ENCODE results near the gene ZMIZ1.

Gene ZMIZ1

DNA sequence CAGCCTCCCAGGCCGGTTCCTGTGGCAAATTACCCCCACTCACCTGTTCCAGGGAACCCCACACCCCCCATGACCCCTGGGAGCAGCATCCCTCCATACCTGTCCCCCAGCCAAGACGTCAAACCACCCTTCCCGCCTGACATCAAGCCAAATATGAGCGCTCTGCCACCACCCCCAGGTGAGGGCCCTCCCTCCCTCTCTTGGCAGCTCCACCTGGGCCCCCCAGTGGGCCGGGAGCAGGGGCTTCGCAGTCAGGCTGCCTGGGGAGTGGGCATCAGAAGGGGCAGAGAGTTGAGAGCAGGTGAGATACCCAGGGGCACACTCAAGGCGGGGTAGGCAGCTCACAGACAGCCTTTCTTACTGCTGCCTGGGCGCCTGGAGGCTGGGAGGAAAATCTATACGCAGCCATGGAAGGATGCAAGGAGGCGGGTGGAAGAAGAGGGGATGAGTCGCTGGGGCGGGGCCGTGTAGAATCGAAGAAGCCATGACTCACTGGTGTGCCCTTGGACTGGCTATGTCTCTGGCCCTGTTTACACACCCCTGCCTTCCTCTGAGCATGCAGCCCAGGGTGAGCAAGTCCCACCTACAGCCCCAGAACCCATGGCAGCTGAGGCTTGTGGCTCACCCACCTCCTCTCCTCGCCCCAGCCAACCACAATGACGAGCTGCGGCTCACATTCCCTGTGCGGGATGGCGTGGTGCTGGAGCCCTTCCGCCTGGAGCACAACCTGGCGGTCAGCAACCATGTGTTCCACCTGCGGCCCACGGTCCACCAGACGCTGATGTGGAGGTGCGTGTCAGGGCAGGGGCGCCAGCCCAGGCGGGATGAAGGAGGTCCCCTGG is 229.9 kb downstream of the ZMIZ1 start:
- peak; percentile 77 for DNase-seq

DNA sequence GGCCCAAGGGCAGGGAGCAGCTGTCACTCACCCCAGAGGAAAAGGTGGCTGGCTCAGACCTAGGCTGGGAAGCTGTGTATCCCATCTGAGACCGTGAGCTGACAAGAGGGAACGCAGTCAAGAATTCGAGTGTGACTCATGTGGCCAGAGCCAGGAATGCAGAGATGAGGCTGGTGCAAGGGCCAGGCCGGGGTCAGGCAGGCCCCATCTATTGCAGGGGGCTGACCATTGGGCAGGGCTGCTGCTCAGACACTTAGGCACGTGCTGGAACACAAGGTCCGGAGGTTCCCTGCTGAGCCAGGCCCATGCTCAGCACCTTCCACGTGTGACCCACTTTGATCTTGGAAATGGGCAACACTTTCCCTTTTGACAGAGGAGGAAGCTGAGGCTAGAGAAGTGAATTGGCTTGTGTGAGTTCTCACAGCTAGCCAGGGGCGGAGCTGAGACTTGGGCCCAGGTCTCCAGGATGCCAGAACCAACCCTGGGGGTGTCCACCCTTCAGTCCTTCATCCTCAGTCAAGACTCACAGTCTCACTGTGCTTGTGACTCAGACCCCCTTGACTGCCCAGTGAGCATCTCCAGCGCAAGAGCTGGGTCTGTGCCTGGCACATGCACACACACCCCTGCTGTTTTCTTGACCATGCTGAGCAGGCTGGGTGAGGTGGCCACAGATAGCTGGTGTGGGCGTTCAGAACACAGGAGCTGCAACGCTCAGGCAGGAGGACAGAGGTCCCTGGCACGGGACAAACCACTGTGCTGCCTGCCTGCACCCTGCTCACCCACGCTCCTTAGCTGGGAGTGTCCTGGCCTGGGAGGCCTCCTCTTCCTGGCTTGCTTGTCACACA is 230.9 kb downstream of the ZMIZ1 start:
- no peak for DNase-seq

DNA sequence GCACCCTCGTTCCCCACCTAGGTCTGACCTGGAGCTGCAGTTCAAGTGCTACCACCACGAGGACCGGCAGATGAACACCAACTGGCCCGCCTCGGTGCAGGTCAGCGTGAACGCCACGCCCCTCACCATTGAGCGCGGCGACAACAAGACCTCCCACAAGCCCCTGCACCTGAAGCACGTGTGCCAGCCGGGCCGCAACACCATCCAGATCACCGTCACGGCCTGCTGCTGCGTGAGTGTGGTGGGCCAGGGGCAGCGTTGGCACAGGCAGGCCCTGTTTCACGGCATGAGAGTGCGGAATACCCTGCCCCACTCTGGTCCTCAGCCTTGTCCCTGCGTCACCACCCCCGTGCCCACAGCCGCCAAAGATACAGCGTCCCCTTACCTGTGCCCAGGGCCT is 231.9 kb downstream of the ZMIZ1 start:
- no peak for DNase-seq

DNA sequence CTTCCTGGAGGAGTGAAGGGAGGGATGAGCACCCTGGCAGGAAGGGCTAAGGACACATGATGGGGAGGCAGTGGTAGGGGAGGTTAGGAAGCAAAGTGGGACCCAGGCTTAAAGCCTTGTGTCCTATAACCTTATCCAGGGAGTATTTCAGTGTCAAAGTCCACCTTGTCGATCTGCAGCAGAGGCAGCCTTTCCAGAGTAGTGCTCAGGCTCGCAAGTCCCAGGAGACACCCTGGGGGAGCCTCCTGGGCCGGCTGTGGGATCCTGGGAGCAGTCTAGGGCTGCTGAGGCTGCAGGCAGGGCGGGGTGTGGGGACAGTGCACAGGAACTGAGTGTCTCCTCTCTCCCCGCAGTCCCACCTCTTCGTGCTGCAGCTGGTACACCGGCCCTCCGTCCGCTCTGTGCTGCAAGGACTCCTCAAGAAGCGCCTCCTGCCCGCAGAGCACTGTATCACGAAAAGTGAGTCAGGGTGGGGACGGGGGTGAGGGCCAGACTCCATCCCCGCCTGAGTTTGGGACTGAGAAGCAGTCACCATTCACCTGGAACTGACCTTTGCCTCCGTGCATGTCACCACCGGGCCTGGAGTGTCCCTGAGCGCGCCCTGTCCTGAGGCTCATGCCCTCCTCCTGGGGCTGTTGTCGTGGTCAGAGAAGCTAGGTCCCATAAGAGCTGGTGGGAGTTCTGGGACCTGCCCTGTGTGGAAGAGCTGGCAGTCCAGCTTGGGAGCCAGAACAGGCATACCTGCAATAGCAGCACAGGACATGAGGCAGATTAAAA is 233.2 kb downstream of the ZMIZ1 start:
- DNase-seq: no peak

DNA sequence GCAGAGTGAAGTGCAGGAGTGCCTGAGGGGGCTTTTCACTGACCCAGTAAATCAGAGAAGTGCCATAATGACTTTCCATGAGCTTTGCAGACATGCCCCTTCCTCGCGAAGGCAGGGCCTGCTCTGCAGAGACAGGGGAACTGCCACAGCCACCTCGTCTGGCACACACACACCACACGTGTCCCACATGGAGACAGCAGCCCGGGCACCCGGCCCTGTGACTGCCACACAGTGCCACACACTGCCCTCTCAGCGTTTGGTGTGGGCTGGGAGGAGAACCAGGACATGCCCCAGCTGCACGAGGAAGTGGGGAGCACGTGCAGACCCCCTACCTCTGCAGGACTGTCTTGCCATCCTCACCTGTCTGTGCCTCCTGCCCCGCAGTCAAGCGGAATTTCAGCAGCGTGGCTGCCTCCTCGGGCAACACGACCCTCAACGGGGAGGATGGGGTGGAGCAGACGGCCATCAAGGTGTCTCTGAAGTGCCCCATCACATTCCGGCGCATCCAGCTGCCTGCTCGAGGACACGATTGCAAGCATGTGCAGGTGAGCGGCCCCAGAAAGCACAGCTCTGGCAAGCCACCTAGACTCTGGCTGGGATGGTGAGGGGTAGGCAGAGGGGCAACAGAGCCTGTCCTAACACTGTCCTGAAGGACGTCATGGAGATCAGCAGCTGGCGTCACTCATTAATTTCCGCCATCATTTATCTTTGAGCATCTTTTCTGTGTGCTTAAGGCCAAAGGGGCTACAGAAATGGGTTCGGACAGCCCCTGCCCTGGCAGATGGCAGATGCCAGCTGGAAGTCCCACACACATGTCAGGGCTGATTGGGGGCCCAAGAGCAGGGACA is 235.1 kb downstream of the ZMIZ1 start:
- DNase-seq: no peak

DNA sequence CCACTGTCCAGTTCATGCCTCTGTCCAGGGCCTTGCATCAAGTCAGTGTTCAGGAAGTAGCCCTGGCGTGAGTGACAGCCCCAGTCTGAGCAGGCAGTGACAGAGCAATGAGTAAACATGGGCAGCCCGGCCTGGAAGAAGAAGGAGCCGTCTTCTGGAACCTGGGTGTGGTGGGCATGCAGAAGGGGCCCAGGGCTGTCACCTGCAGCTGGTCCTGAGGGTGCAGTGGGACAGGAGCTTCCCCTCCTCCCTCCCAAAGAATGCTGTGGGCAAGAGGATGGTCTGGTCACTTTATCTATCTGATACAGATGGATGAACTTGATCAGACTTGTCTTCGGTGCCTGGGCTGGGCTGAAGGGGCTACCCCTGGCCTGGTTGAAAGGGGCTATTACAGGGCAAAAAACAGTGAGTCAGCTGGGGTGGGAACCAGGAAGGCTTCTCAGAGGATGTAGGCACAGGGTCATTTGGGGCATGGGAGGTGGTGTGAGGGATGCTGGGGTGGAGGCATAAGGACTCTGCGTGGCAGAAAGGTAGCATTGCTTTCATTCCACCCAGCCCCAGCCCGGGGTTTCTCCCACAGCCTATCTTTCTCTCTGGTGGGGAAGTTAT is 235.8 kb downstream of the ZMIZ1 start:
- no peak for DNase-seq

DNA sequence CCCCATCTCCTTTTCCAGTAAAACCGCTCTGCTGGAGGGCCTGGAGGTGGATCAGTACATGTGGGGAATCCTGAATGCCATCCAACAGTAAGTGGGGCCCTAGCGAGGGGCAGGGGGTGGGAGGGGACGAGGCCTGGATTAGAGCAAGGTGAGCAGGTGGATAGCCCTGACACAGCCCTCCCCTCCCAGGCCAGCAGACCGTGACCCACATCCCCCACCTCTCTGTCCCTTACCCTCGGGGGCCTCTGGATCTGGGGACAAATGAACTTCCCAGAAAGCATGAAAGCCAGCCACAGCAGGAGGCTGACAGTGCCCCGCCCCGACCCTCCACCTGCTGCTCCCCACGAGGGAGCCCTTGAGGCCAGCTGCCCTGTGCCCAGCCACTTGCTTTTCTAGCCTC is 236.7 kb downstream of the ZMIZ1 start:
- DNase-seq: no peak

DNA sequence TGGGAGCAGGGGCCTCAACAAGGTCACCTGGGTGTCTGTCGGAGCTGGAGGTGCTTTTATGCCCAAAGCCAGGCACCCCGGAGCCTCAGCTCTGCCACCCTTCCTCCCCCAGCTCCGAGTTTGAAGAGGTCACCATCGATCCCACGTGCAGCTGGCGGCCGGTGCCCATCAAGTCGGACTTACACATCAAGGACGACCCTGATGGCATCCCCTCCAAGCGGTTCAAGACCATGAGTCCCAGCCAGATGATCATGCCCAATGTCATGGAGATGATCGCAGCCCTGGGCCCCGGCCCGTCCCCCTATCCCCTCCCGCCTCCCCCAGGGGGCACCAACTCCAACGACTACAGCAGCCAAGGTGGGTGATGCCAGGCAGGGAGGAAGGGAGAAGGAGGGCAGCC is 237.2 kb downstream of the ZMIZ1 start:
- DNase-seq: no peak

DNA sequence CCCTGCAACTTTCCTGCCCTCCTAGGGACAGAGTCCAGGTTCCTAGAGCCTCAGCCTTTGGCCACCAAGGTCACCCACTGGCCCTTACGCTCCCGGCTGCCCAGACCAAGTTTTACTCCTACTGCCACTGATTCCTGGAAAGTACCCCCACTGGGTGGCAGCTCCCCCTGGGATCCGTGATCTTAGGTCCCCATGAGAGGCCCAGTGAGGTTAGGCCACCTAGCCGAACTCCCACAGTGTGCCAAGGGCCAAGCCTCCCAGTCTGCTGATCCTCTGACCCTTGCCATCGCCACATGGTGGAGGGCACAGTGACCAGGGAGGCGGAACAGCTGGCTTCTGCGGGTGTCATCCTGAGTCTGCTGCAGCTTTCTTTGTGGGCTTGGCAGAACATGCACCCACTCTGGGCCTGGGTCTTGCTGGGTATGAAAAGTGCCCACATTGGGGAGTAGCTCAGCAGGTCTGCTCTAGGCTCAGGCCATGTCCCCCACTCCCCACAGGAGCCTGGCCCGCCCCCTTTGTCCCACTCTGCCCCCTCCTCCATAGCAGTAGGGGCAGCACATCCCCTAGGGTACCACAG is 238.0 kb downstream of the ZMIZ1 start:
- DNase-seq: no peak

DNA sequence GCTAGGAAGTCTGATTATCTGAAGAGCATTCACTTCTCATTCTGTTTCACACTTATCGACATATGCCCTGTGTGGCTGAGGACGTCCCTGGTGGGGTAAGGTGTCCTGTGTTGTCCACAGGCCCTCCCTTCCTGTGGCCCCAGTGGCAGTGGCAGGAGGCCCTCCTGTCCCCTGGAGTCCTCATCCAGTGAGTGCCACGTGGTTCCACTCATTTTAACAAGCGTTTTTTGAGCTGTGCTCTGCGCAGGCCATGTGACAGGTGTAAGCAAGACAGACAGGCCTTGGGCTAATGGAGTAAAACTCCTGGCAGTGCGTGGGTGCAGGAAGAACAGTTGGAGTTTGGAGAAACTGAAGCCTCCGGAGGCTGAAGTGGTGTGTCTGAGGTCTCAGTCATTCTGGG is 239.2 kb downstream of the ZMIZ1 start:
- no peak for DNase-seq

DNA sequence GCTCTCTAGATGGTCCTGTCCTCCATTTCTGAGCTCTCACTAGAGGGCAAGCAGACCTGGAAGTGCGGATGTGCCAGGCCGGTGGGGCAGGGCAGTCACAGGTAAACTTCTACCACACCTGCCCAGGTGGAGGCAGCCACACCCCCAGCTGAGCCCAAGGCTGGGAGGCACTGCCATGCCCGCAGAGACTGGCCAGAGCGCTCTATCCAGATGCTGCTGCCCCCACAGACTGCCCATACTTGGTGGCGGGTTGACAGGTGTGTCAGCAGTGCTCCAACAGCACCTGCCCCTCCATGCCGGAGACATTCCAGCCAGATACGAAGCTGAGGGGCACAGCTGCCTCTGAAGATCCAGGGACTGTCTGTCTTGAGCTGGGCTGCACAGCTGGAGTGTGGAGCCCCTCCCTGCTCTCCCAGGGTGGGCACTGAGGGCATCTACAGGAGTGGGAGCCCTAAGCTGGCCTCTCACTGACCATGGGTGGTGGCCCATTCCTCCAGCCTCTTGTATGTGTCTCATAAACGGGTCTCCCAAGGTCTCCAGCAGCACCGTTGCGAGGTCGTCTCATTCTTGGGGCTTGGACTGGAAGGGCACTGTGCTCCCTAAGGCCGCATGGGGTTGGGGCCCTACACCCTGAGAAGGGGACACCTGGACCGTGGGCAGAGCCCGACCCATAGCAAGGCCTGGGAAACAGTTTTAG is 240.4 kb downstream of the ZMIZ1 start:
- no peak for DNase-seq

DNA sequence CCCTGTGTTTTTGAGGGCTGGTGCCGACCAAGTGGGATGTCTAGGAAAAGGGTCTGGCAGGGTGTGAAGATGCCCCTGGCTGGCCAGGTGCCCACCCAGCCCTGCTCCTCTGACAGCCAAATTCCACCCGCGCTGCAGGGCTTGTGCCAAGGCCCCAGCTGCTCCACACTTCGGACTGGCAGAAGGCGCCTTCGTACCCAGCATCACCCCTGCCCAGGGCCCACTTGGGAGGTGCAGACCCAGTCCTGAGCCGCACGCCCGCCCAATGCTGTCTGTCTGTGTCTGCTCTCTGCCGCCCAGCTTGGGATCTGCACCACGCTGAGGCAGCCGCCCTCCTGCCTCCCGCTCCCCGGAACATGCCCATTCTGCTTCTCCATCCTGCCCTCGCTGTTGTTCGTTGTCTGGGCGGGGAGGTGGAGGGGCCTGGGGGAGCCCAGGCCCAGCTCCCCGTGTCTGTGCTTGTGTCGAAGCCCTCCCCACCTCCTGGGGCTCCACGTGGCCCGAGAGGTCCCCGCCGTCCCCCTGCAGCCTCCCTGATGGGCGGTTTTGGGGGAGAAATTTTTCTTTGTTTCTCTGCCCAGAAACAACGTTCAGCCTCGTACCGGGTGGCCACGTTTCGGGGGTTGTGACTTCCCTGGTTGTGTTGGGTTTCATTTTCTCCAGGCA is 241.6 kb downstream of the ZMIZ1 start:
- no peak for DNase-seq

DNA sequence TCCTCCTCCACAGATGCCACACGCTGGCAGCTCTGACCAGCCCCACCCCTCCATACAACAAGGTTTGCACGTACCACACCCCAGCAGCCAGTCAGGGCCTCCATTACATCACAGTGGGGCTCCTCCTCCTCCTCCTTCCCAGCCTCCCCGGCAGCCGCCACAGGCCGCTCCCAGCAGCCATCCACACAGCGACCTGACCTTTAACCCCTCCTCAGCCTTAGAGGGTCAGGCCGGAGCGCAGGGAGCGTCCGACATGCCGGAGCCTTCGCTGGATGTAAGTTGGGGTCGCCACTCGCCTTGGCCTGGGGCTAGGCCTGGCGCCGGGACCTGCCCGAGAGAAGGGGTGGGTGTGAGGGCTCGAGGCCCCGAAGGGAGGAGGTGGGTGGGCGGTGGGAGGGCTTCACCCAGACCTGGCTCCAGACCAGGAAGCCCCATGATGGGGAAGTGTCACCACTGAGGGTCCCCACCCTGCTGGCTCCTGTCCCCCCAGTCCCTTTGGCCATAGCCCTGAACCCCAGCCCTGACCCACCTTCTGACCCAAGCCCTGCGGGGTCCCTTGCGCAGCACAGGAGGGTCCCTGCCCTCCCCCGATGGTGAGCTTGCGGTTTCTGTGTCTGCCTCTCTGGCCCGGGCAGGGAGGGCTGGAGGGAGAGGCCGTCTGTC is 242.3 kb downstream of the ZMIZ1 start:
- no peak for DNase-seq

DNA sequence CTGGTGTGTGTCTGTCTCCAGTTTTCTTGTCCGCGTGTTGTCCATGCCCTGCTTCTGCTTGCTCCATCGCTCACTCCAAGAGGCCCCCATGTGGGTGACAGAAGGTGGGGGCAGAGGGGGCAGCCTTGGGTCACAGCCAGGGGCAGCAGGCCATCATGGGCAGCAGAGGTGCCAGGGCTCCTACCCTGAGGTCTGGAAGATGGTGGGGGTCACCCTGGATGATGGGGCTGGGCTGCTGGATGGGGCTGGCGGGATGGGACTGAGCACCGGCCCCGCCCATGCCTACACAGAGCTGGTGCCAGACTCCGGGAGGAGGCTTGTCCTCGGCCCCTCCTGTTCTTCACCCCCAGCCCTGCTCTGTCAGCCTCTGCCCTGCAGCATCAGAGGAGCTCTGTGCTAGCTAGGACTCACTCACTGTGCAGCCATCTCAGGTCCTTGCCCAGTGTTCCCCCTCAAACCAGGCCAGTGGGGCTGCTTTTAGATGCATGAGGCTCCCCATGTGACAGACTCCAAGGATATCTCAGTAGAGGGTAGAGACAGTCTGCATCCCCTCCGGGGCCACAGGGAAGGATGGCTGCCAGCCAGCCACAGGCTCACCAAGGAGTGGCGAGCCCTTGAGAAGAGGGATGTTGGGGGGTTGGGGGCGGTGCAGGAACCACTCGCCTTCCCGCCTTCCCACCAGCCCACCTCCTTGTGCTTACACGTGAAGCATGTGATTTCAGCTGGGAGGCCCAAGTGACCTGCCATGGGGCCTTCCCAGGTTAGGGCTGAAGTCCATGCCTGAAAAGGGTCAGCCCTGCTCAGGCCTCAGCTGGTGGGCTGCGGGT is 243.0 kb downstream of the ZMIZ1 start:
- no peak for DNase-seq

DNA sequence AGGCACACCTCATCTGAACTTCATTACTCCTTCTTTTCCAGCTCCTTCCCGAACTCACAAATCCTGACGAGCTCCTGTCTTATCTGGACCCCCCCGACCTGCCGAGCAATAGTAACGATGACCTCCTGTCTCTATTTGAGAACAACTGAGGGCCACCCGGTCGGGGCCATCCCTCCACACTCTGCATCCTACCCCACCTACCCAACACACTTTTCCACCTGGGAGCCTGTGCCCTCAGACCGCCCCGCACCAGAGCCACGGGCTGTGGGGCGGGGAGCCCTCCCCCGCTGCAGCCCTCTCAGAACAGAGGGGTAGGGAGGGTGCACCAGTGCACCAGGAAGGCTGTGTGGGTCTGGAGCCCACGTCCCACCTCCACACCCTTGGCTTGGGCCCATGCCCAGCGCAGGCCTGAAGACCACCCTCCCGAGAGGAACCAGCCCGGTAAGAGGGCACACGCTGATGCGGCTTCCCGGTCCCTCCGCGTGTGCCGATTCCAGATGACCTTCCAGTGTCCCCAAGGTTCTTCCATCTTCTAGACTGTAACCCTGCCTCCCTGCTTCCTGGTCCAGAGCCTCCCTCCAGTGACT is 243.9 kb downstream of the ZMIZ1 start:
- no peak for DNase-seq

DNA sequence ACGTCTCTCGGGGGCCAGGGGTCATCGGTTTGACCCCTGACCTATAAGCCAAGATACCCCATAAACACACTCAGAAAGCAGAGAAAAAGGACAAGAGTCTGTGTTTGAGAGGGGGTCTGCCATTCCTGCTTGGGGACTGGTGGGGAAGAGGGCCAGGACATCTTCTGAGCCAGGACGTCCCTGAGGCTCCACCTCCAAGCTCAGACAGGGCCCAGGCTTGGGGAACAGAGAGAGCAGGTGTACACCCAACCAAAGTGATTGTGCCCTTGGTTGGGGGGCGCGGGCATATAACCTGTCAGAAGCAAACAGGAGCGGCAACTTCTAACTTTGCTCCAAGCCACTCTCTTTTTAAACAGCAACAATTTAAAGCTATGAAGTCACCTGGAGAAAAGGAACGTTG is 244.6 kb downstream of the ZMIZ1 start:
- no peak for DNase-seq

DNA sequence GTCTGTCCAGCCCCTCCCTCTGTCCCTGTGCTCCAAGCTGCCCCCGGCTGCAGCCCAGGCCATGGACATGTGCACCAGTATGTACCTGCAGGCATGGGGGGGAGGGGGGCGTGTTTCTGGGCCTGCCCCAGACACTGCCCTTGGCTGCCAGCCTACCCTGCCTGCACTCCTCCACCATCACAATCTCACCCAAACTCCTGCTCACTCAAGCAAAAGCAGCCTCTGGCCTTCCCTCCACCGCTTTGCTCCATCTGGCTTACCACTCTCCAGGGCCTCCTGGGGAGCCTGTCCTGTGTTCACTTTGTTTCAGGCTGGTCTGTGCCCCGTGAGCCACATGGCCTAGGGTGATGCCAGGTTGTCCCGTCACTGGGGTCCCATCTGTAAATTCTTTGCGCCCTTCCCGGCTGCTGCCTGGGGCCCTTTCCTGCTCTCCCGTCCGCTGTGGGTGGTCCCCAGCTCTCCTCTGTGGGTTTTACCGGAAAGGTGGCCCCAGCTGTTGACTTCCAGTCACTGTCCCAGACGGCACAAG is 245.2 kb downstream of the ZMIZ1 start:
- no peak for DNase-seq

All from activated CD4-positive, alpha-beta T cell treated with anti-CD3 and anti-CD28 coated beads for 48 hours (primary cell).